Upper lobe of right lung (tissue), 1 donor: Measurements from ENCODE around the gene S100PBP. TPM values are rescaled to one million over a fixed set of nuclear protein-coding genes. Genes with fewer than 3 reads are reported as not detected.

Source experiments
- ATAC-seq: fragments of 200-7000 bp; cut with Tn5 transposase; one replicate; pipeline ENCODE4 v1.9.1; 2020; ENCODE audit warnings: mild to moderate bottlenecking, moderate library complexity
- DNase-seq: peaks from one replicate; pipeline ENCODE4 v3.0.0-alpha.2; 2020
- H3K27ac ChIP-seq: fragments of 200-600 bp; one replicate; pipeline ENCODE4 v1.8.0; 2022
- H3K27me3 ChIP-seq: fragments of 200-600 bp; one replicate; pipeline ENCODE4 v1.8.0; 2022; ENCODE audit warnings: mild to moderate bottlenecking
- H3K36me3 ChIP-seq: fragments of 200-600 bp; one replicate; pipeline ENCODE4 v1.8.0; 2022
- H3K4me1 ChIP-seq: fragments of 200-600 bp; one replicate; pipeline ENCODE4 v1.8.0; 2022
- H3K4me3 ChIP-seq: fragments of 200-600 bp; one replicate; pipeline ENCODE4 v1.8.0; 2022; ENCODE audit warnings: mild to moderate bottlenecking
- H3K9me3 ChIP-seq: fragments of 200-600 bp; one replicate; pipeline ENCODE4 v1.8.0; 2022
- intact Hi-C: fragments of 100-400 bp; cut with DNase I; formaldehyde crosslinking; loops from one replicate; pipeline ENCODE4 v1.11.0; 2022
- total RNA-seq: library from RNA; stranded (reverse); fragmentation: NEBNext Ultra II Directional; extraction: Animal tissue kit (Norgen Biotek cat#: 25700); gene quantifications from one replicate; pipeline ENCODE4 v1.2.1, GENCODE V29; 2021
- TF ChIP-seq, protein P1 (sequence below): fragments of 200-600 bp; IDR thresholded peaks from one replicate; pipeline ENCODE4 v1.8.0; 2022; ENCODE audit warnings: antibody characterized with exemption
- donor health status: DM: no; HTN: yes; CAD: no; lungs with severe emphysema.

Gene S100PBP
- total RNA-seq, 1 donor from 2014 or later, result 34.9 TPM

DNA sequence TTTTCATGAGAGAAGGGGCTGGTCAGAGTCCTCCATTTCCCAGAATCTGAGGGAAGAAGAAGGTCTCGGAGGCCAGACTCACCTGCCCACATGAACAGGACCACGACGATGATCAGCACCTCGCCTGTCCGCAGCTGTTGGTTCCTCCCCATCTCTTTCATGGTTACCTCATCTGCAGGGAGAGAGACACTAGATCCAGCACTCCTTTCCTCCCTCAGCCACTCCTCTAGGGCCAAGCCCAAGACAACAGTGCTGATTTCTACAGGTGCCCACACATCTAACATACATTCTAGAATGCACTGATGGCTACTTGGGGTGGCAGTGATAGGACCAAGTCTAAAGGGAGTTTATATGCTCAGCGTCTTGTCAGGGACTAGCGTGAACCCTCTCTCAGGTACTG is 50.2 kb downstream of the S100PBP start:
- Histone ChIP-seq H3K27ac (no peak overlapping the region), H3K27me3 (peaks cover 22% of the 10 kb centered on the region), H3K9me3 (no peaks in the 10 kb centered on the region), H3K36me3 (no peaks in the 10 kb centered on the region), H3K4me3 (no peak overlapping the region), H3K4me1 (no peaks in the 10 kb centered on the region)
- ATAC-seq (no peak), DNase-seq (no peak)
- intact Hi-C loops, result no loop called here
- TF ChIP-seq, protein P1, sequence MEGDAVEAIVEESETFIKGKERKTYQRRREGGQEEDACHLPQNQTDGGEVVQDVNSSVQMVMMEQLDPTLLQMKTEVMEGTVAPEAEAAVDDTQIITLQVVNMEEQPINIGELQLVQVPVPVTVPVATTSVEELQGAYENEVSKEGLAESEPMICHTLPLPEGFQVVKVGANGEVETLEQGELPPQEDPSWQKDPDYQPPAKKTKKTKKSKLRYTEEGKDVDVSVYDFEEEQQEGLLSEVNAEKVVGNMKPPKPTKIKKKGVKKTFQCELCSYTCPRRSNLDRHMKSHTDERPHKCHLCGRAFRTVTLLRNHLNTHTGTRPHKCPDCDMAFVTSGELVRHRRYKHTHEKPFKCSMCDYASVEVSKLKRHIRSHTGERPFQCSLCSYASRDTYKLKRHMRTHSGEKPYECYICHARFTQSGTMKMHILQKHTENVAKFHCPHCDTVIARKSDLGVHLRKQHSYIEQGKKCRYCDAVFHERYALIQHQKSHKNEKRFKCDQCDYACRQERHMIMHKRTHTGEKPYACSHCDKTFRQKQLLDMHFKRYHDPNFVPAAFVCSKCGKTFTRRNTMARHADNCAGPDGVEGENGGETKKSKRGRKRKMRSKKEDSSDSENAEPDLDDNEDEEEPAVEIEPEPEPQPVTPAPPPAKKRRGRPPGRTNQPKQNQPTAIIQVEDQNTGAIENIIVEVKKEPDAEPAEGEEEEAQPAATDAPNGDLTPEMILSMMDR, result no peak

- intact Hi-C loops, result no loop called here
- ATAC-seq, result no peak
- TF ChIP-seq, protein P1, result no peak
- DNase-seq, result no peak
- no peaks in the 10 kb centered on the region for H3K9me3 ChIP-seq
- no peak overlapping the region for H3K4me3 ChIP-seq
- no peaks in the 10 kb centered on the region for H3K4me1 ChIP-seq
- H3K36me3 ChIP-seq, result no peaks in the 10 kb centered on the region
- H3K27ac ChIP-seq, result no peak overlapping the region
- H3K27me3 ChIP-seq, result peaks cover 22% of the 10 kb centered on the region
Measured at GRCh38 chr1:32868085-32868484, 50.6 kb downstream of the S100PBP start.

DNA sequence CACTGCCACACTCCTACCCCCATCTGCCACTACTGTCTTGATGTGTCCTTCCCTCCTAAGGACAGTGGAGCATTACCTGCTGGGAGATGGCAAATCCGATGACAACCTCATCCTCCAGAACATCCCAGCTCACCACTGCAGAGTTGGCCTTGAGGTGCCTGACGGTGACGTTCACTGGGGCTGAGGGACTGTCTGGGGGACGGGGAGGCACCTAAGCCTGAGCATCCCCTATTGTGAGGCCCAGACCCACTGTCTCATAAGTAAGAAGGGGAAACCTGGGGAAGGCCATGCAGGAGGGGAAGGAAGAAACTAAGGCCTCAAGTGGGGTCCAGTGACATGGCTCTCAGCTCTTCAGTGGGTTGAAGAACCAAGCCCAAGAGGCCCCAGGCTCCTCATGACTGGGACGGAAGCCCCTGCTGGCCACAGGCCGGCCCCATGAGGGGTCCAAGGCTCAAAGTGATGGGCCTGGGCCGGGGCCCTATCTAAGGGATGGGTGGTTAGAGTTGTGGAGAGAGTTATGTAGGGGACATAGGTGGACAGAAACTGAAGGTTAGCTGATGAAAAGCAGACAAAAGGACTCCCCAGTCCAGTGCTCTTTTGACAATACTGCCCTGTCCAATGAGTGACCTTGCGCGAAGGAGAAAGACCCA is 51.5 kb downstream of the S100PBP start:
- no peak for ATAC-seq
- no peaks in the 10 kb centered on the region for H3K4me1 ChIP-seq
- no peak for DNase-seq
- H3K9me3 ChIP-seq, result no peaks in the 10 kb centered on the region
- intact Hi-C loops, result no loop called here
- H3K27me3 ChIP-seq, result peaks cover 22% of the 10 kb centered on the region
- H3K36me3 ChIP-seq, result no peaks in the 10 kb centered on the region
- H3K4me3 ChIP-seq, result no peak overlapping the region
- H3K27ac ChIP-seq, result no peak overlapping the region
- TF ChIP-seq, protein P1, result no peak

- intact Hi-C loops, result no loop called here
- Histone ChIP-seq H3K4me3 (peak overlapping the region; percentile 14), H3K27ac (no peak overlapping the region), H3K4me1 (no peaks in the 10 kb centered on the region), H3K9me3 (no peaks in the 10 kb centered on the region), H3K27me3 (peaks cover 22% of the 10 kb centered on the region), H3K36me3 (no peaks in the 10 kb centered on the region)
- no peak for DNase-seq
- TF ChIP-seq, protein P1, result no peak
- no peak for ATAC-seq
Measured at GRCh38 chr1:32869923-32870614, 52.6 kb downstream of the S100PBP start.

- peak; percentile 53 for ATAC-seq
- Histone ChIP-seq H3K36me3 (no peaks in the 10 kb centered on the region), H3K27me3 (peaks cover 22% of the 10 kb centered on the region), H3K27ac (no peak within 1 kb of the TSS), H3K9me3 (no peaks in the 10 kb centered on the region), H3K4me1 (no peaks in the 10 kb centered on the region), H3K4me3 (peak within 1 kb of the TSS; percentile 38)
- TF ChIP-seq, protein P1, result no peak
- no peak for DNase-seq
- intact Hi-C loops, result no loop called here
Measured at GRCh38 chr1:32870615-32871363, 53.3 kb downstream of the S100PBP start, which contains the start of gene FNDC5. Gene FNDC5, minus strand, starts transcription at chr1:32870912.
